WTC11 (cell line): ENCODE results near the gene BTBD9. TPM values are rescaled to one million over a fixed set of nuclear protein-coding genes. Genes with fewer than 3 reads are reported as not detected.
A peak's percentile ranks its signal among the peaks of the same experiment; 100 is the strongest.

ENCODE experiments used
- ATAC-seq: fragments of 200-7000 bp; cut with Tn5 transposase; 2 replicates; pipeline ENCODE4 v1.10.0; 2021; ENCODE audit warnings: mild to moderate bottlenecking, moderate library complexity
- CTCF ChIA-PET: fragments of 300-600 bp; sonication (Branson Sonifier 250); formaldehyde crosslinking; loops from one replicate; lab custom pipeline; 2021; ENCODE audit warnings: antibody characterized with exemption; lab: Charles Lee
- POLR2A ChIA-PET: fragments of 350-600 bp; sonication (Branson Sonifier 250); formaldehyde crosslinking; loops from one replicate; lab custom pipeline; 2021; ENCODE audit warnings: antibody characterized with exemption; lab: Charles Lee
- DNase-seq: peaks from one replicate; pipeline ENCODE4 v3.0.0; 2021; ENCODE audit warnings: low spot score
- H3K27ac Mint-ChIP-seq: 2 replicates; pipeline ENCODE4 v1.8.0; 2021; ENCODE audit warnings: mixed read lengths
- H3K27me3 Mint-ChIP-seq: 2 replicates; pipeline ENCODE4 v1.8.0; 2021; ENCODE audit warnings: low read depth, mild to moderate bottlenecking, moderate library complexity, mixed read lengths
- H3K36me3 Mint-ChIP-seq: 2 replicates; pipeline ENCODE4 v1.8.0; 2021; ENCODE audit warnings: mixed read lengths
- H3K4me1 Mint-ChIP-seq: 2 replicates; pipeline ENCODE4 v1.8.0; 2022; ENCODE audit warnings: mixed read lengths
- H3K4me3 Mint-ChIP-seq: 2 replicates; pipeline ENCODE4 v1.8.0; 2021; ENCODE audit warnings: mild to moderate bottlenecking, moderate library complexity, mixed read lengths
- H3K9me3 Mint-ChIP-seq: 2 replicates; pipeline ENCODE4 v1.8.0; 2021; ENCODE audit warnings: mixed read lengths
- ARID4B ChIP-seq: sonication (generic); formaldehyde crosslinking; IDR thresholded peaks from 2 replicates; pipeline ENCODE4 v1.8.0; 2023; ENCODE audit warnings: missing genetic modification reagents, mild to moderate bottlenecking, borderline replicate concordance
- ATF2 ChIP-seq: sonication (generic); formaldehyde crosslinking; IDR thresholded peaks from 2 replicates; pipeline ENCODE4 v1.8.1; 2022; ENCODE audit warnings: low read depth, missing genetic modification reagents, borderline replicate concordance
- E2F1 ChIP-seq: sonication (generic); formaldehyde crosslinking; IDR thresholded peaks from 2 replicates; pipeline ENCODE4 v1.8.0; 2022; ENCODE audit warnings: mild to moderate bottlenecking, missing genetic modification reagents
- ELF4 ChIP-seq: sonication (generic); formaldehyde crosslinking; IDR thresholded peaks from 2 replicates; pipeline ENCODE4 v1.8.1; 2022; ENCODE audit warnings: low read depth, mild to moderate bottlenecking, moderate library complexity, missing genetic modification reagents
- ERG ChIP-seq: fragments of 250-450 bp; sonication (Bioruptor Pico); IDR thresholded peaks from 2 replicates; pipeline ENCODE4 v1.8.0; 2021; ENCODE audit warnings: mild to moderate bottlenecking
- FOXJ3 ChIP-seq: sonication (generic); formaldehyde crosslinking; IDR thresholded peaks from 2 replicates; pipeline ENCODE4 v1.9.0; 2021; ENCODE audit warnings: missing genetic modification reagents, mild to moderate bottlenecking, borderline replicate concordance
- FOXP1 ChIP-seq: sonication (generic); formaldehyde crosslinking; IDR thresholded peaks from 2 replicates; pipeline ENCODE4 v1.8.0; 2022; ENCODE audit warnings: missing genetic modification reagents, mild to moderate bottlenecking, moderate library complexity, borderline replicate concordance
- GTF2I ChIP-seq: fragments of 250-450 bp; sonication (Bioruptor Pico); conservative IDR thresholded peaks from 2 replicates; pipeline ENCODE4 v1.4.0; 2021; ENCODE audit warnings: mild to moderate bottlenecking
- NFE2L1 ChIP-seq: sonication (generic); formaldehyde crosslinking; IDR thresholded peaks from 2 replicates; pipeline ENCODE4 v1.8.1; 2023; ENCODE audit warnings: missing genetic modification reagents
- NR1H2 ChIP-seq: sonication (generic); formaldehyde crosslinking; IDR thresholded peaks from 2 replicates; pipeline ENCODE4 v1.9.0; 2021; ENCODE audit warnings: mild to moderate bottlenecking, moderate library complexity, missing genetic modification reagents
- NR3C1 ChIP-seq: sonication (generic); formaldehyde crosslinking; conservative IDR thresholded peaks from 2 replicates; pipeline ENCODE4 v1.8.1; 2023; ENCODE audit warnings: low read depth, mild to moderate bottlenecking, missing genetic modification reagents
- TP53 ChIP-seq: sonication (generic); formaldehyde crosslinking; IDR thresholded peaks from 2 replicates; pipeline ENCODE4 v1.8.1; 2023; ENCODE audit warnings: mild to moderate bottlenecking, missing genetic modification reagents
- ZNF263 ChIP-seq: sonication (generic); formaldehyde crosslinking; IDR thresholded peaks from 2 replicates; pipeline ENCODE4 v1.8.1; 2022; ENCODE audit warnings: low read depth, mild to moderate bottlenecking, moderate library complexity, missing genetic modification reagents
- ZNF416 ChIP-seq: fragments of 250-450 bp; sonication (Bioruptor Pico); IDR thresholded peaks from 2 replicates; pipeline ENCODE4 v1.9.0; 2021; ENCODE audit warnings: mild to moderate bottlenecking, inconsistent platforms
- ZNF423 ChIP-seq: fragments of 250-450 bp; sonication (Bioruptor Pico); IDR thresholded peaks from 2 replicates; pipeline ENCODE4 v2.1.2; 2022; ENCODE audit warnings: mild to moderate bottlenecking, moderate library complexity
- ZNF512 ChIP-seq: sonication (generic); formaldehyde crosslinking; IDR thresholded peaks from 2 replicates; pipeline ENCODE4 v1.8.1; 2022; ENCODE audit warnings: missing genetic modification reagents, borderline replicate concordance
- ZNF671 ChIP-seq: fragments of 250-450 bp; sonication (Bioruptor Pico); IDR thresholded peaks from 2 replicates; pipeline ENCODE4 v1.8.0; 2021; ENCODE audit warnings: mild to moderate bottlenecking
- total RNA-seq: library from RNA; stranded (reverse); gene quantifications from 3 replicates; pipeline ENCODE4 v1.2.3, GENCODE V29; 2021

The BTBD9 gene
- total RNA-seq, 1 experiment from 2014 or later = 4.2 TPM

- ChIA-PET CTCF (interaction anchor here (0.6 kb wide), 1 partner anchor 402 kb away, joined by 3 read pairs; no protein-coding TSS in a partner anchor), POLR2A (no interaction called here)
- Mint-ChIP-seq H3K27me3 (no peaks in the 10 kb centered on the region), H3K27ac (no peak overlapping the region), H3K4me3 (no peak overlapping the region), H3K4me1 (peaks cover 41% of the 10 kb centered on the region), H3K9me3 (no peaks in the 10 kb centered on the region), H3K36me3 (no peaks in the 10 kb centered on the region)
- DNase-seq (no peak), ATAC-seq (no peak)
- TF ChIP-seq NR3C1 = no peak
These were observed 465.4 kb downstream of the BTBD9 start for GRCh38 chr6:38174315-38174714.

- no peaks in the 10 kb centered on the region for H3K27me3 Mint-ChIP-seq
- H3K4me3 Mint-ChIP-seq = no peak overlapping the region
- ChIA-PET CTCF (no interaction called here), POLR2A (no interaction called here)
- H3K9me3 Mint-ChIP-seq = no peaks in the 10 kb centered on the region
- no peak for ATAC-seq
- H3K27ac Mint-ChIP-seq = no peak overlapping the region
- peaks cover 41% of the 10 kb centered on the region for H3K4me1 Mint-ChIP-seq
- H3K36me3 Mint-ChIP-seq = no peaks in the 10 kb centered on the region
- TF ChIP-seq ARID4B (CRISPR knock-in tag) = no peak
- no peak for TF ChIP-seq FOXP1 (CRISPR knock-in tag)
- no peak for TF ChIP-seq GTF2I
- no peak for TF ChIP-seq ELF4 (CRISPR knock-in tag)
- TF ChIP-seq ATF2 = no peak
- no peak for TF ChIP-seq NFE2L1 (CRISPR knock-in tag)
- TF ChIP-seq NR3C1 = no peak
- TF ChIP-seq ZNF263 (CRISPR knock-in tag) = no peak
- TF ChIP-seq ZNF423 = no peak
- TF ChIP-seq ZNF671 = no peak
- no peak for TF ChIP-seq NR1H2 (CRISPR knock-in tag)
- no peak for TF ChIP-seq E2F1
- TF ChIP-seq FOXJ3 (CRISPR knock-in tag) = no peak
- TF ChIP-seq ZNF416 (CRISPR knock-in tag) = no peak
- DNase-seq = no peak
These were observed 465.8 kb downstream of the BTBD9 start for GRCh38 chr6:38173909-38174308.

- POLR2A ChIA-PET = no interaction called here
- Mint-ChIP-seq H3K36me3 (no peaks in the 10 kb centered on the region), H3K27ac (peak overlapping the region; percentile 60; the same call in 1 of the 2 replicates), H3K4me1 (peaks cover 36% of the 10 kb centered on the region), H3K4me3 (no peak overlapping the region), H3K9me3 (no peaks in the 10 kb centered on the region), H3K27me3 (no peaks in the 10 kb centered on the region)
- CTCF ChIA-PET = interaction anchor here (0.7 to 1.7 kb wide), 3 partner anchors 138 to 523 kb away, joined by 3 to 7 read pairs (median 6); no protein-coding TSS in a partner anchor
- no peak for DNase-seq
- no peak for ATAC-seq
- TF ChIP-seq ZNF671 = no peak
- TF ChIP-seq ARID4B (CRISPR knock-in tag) = no peak
- TF ChIP-seq ERG (CRISPR knock-in tag) = no peak
- TF ChIP-seq TP53 = no peak
- TF ChIP-seq ZNF512 (CRISPR knock-in tag) = no peak
These were observed 466.9 kb downstream of the BTBD9 start for GRCh38 chr6:38172739-38173410.
